ENCODE results near the gene PDXK. TPM values are rescaled to one million over a fixed set of nuclear protein-coding genes. Genes with fewer than 3 reads are reported as not detected.

Gene PDXK
- total and polyA plus RNA-seq, 2 of the 13 experiments (the other 11 are each of a cell fraction or from before 2014, with no cell fraction given) = 114 to 184 TPM

- no peak for TF ChIP-seq ZNF446 (CRISPR knock-in tag; IDR thresholded peaks at IDR 0.05)
- peak; percentile 35; the same call in 1 of the 2 replicates for TF ChIP-seq MEIS2 (CRISPR knock-in tag; IDR thresholded peaks at IDR 0.05)
- no peak for TF ChIP-seq GATAD1 (CRISPR knock-in tag; IDR thresholded peaks at IDR 0.05)
- TF ChIP-seq FOXJ3 (CRISPR knock-in tag; IDR thresholded peaks at IDR 0.05; ENCODE audit: borderline replicate concordance) = no peak
- peak; percentile 16; the same call in 1 of the 2 replicates for TF ChIP-seq DRAP1 (CRISPR knock-in tag; IDR thresholded peaks at IDR 0.05)
- TF ChIP-seq BCL6 (CRISPR knock-in tag; IDR thresholded peaks at IDR 0.05) = no peak
- no peak for TF ChIP-seq MTF1 (CRISPR knock-in tag; IDR thresholded peaks at IDR 0.05)
- peak; percentile 22; the same call in 1 of the 2 replicates for TF ChIP-seq KLF11 (CRISPR knock-in tag; IDR thresholded peaks at IDR 0.05)
- no peak for TF ChIP-seq ZSCAN31 (CRISPR knock-in tag; IDR thresholded peaks at IDR 0.05; ENCODE audit: low read depth)
- 0 out of 2 replicates have a peak, but pooled peaks have one; percentile 39 for TF ChIP-seq ZBTB38 (CRISPR knock-in tag; IDR thresholded peaks at IDR 0.05)
- peak; percentile 75; the same call in 1 of the 2 replicates for TF ChIP-seq ZNF512B (CRISPR knock-in tag; IDR thresholded peaks at IDR 0.05; ENCODE audit: borderline replicate concordance)
- no peak for TF ChIP-seq ZNF644 (CRISPR knock-in tag; IDR thresholded peaks at IDR 0.05; ENCODE audit: low read depth)
- TF ChIP-seq ZMYM4 (CRISPR knock-in tag; IDR thresholded peaks at IDR 0.05) = no peak
- TF ChIP-seq MIXL1 (CRISPR knock-in tag; IDR thresholded peaks at IDR 0.05) = no peak; the same call in 1 of the 2 replicates
- TF ChIP-seq PLRG1 (conservative IDR thresholded peaks at IDR 0.05) = no peak
- TF ChIP-seq ZBTB43 (CRISPR knock-in tag; conservative IDR thresholded peaks at IDR 0.05) = no peak
- TF ChIP-seq NFE2L1 (CRISPR knock-in tag; IDR thresholded peaks at IDR 0.05; ENCODE audit: borderline replicate concordance) = no peak
- 0 out of 2 replicates have a peak, but pooled peaks have one; percentile 21 for TF ChIP-seq ZNF772 (CRISPR knock-in tag; IDR thresholded peaks at IDR 0.05)
- peak; percentile 16; the same call in 1 of the 2 replicates for TF ChIP-seq ZNF350 (CRISPR knock-in tag; IDR thresholded peaks at IDR 0.05; ENCODE audit: borderline replicate concordance, low read depth)
- no peak for TF ChIP-seq ZNF296 (CRISPR knock-in tag; conservative IDR thresholded peaks at IDR 0.05)
- no peak for TF ChIP-seq NFIC (IDR thresholded peaks at IDR 0.05; ENCODE audit: low read length)
- TF ChIP-seq PHF21A (CRISPR knock-in tag; IDR thresholded peaks at IDR 0.05) = peak; percentile 49; the same call in 1 of the 2 replicates
- 0 out of 2 replicates have a peak, but pooled peaks have one; percentile 15 for TF ChIP-seq ZNF792 (CRISPR knock-in tag; IDR thresholded peaks at IDR 0.05)
- no peak for TF ChIP-seq REPIN1 (CRISPR knock-in tag; IDR thresholded peaks at IDR 0.05; ENCODE audit: borderline replicate concordance, low read depth)
- no peak for TF ChIP-seq GABPB1 (CRISPR knock-in tag; IDR thresholded peaks at IDR 0.05)
- no peak for TF ChIP-seq ZNF225 (CRISPR knock-in tag; IDR thresholded peaks at IDR 0.05)
- TF ChIP-seq TBL1XR1 (IDR thresholded peaks at IDR 0.05; ENCODE audit: borderline replicate concordance, low read length, partially characterized antibody) = no peak
- no peak for TF ChIP-seq ZNF451 (CRISPR knock-in tag; IDR thresholded peaks at IDR 0.05)
These were observed 15.7 kb upstream of the PDXK start (continued) for GRCh38 chr21:43703035-43703880.

All from HepG2 (cell line).